Caco-2 (cell line): Measurements from ENCODE around the gene TMEM131L. TPM values are rescaled to one million over a fixed set of nuclear protein-coding genes. Genes with fewer than 3 reads are reported as not detected.

ENCODE experiments used
- BruUV-seq: library from RNA; stranded (reverse); fragments of 400-500 nt; replicated peaks from 2 replicates; lab custom pipeline; 2021; lab: Mats Ljungman, UMichigan
- CTCF ChIA-PET: fragments of 300-600 bp; sonication (Branson Sonifier 250); formaldehyde crosslinking; loops from one replicate; lab custom pipeline; 2022; ENCODE audit warnings: antibody characterized with exemption; lab: Charles Lee
- POLR2A ChIA-PET: fragments of 300-600 bp; sonication (Branson Sonifier 250); formaldehyde crosslinking; loops from one replicate; lab custom pipeline; 2022; ENCODE audit warnings: antibody characterized with exemption; lab: Charles Lee
- DNase-seq, 2 experiments: peaks; one replicate each; pipeline versions ENCODE4 v3.0.0 to v3.0.0-alpha.2; 2020 to 2022
- H3K27me3 ChIP-seq: replicated peaks from 2 replicates; pipeline ENCODE4 v1.6.0; 2011; ENCODE audit warnings: low read length; ENCODE audit not compliant: control insufficient read depth, insufficient read depth
- H3K36me3 ChIP-seq: 2 replicates; pipeline ENCODE4 v1.5.1; 2011; ENCODE audit warnings: low read length; ENCODE audit not compliant: control insufficient read depth, insufficient read depth
- H3K4me1 ChIP-seq: fragments of 250-450 bp; sonication (Bioruptor Pico); 2 replicates; pipeline ENCODE4 v1.5.1; 2020; ENCODE audit warnings: mild to moderate bottlenecking
- H3K4me3 ChIP-seq: 2 replicates; pipeline ENCODE4 v1.5.1; 2011; ENCODE audit warnings: low read depth, mild to moderate bottlenecking, control low read depth, low read length
- H3K9me3 ChIP-seq: fragments of 250-450 bp; sonication (Bioruptor Pico); 2 replicates; pipeline ENCODE4 v1.5.1; 2020; ENCODE audit warnings: mild to moderate bottlenecking, moderate library complexity
- H3K27ac Mint-ChIP-seq: one replicate; pipeline ENCODE4 v1.8.0; 2022; ENCODE audit warnings: mixed read lengths; ENCODE audit not compliant: unreplicated experiment
- H3K27me3 Mint-ChIP-seq: one replicate; pipeline ENCODE4 v1.8.0; 2022; ENCODE audit warnings: mixed read lengths; ENCODE audit not compliant: insufficient read depth, unreplicated experiment
- H3K36me3 Mint-ChIP-seq: one replicate; pipeline ENCODE4 v1.8.0; 2022; ENCODE audit warnings: mild to moderate bottlenecking, mixed read lengths; ENCODE audit not compliant: insufficient read depth, unreplicated experiment
- H3K4me1 Mint-ChIP-seq: one replicate; pipeline ENCODE4 v1.8.0; 2022; ENCODE audit warnings: low read depth, mixed read lengths; ENCODE audit not compliant: unreplicated experiment
- H3K4me3 Mint-ChIP-seq: one replicate; pipeline ENCODE4 v1.8.0; 2022; ENCODE audit warnings: mild to moderate bottlenecking, moderate library complexity, mixed read lengths; ENCODE audit not compliant: unreplicated experiment
- H3K9me3 Mint-ChIP-seq: one replicate; pipeline ENCODE4 v1.8.0; 2022; ENCODE audit warnings: mixed read lengths; ENCODE audit not compliant: unreplicated experiment
- intact Hi-C: fragments of 100-400 bp; cut with micrococcal nuclease; formaldehyde crosslinking; loops from one replicate; pipeline ENCODE4 v1.10.0; 2022; ENCODE audit not compliant: unreplicated experiment
- total RNA-seq: library from RNA; stranded (reverse); gene quantifications from 2 replicates; pipeline ENCODE4 v1.2.3, GENCODE V29; 2022
- TF ChIP-seq, protein P1 (sequence below), 2 experiments: fragments of 200-600 bp in 1 of 2; IDR thresholded peaks; 1 replicate in 1 of 2; 2 replicates in 1 of 2; pipeline versions ENCODE4 v1.5.1 to v1.8.0; 2011 to 2022; ENCODE audit warnings: antibody characterized with exemption in 1 of 2, control low read depth in 1 of 2, inconsistent platforms in 1 of 2, low read depth in 1 of 2, low read length in 1 of 2, mild to moderate bottlenecking in 1 of 2, moderate library complexity in 1 of 2; ENCODE audit not compliant: insufficient read depth in 1 of 2, severe bottlenecking in 1 of 2, unreplicated experiment in 1 of 2

TMEM131L gene
- total RNA-seq, 1 experiment from 2014 or later: 20.8 TPM

DNA sequence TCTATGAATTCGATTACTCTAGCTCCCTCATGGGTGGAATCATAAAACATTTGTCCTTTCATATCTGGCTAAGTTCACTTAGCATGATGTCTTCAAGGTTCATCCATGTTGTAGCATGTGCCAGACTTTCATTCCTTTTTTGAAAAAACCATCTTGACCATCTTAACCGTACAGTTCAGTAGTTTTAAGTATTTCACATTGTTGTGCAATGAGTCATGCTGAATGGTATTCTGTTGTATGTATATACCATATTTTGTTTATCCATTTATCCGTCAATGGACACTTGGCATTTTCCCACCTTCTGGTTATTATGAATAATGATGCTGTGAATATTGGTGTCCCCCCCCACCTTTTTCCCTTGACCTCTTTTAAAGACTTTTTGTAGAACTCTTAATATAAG lies 145.5 kb downstream of the TMEM131L start:
- BruUV-seq: no TSS peak
- Histone ChIP-seq H3K4me3 (no peak overlapping the region), H3K9me3 (no peaks in the 10 kb centered on the region), H3K4me1 (no peaks in the 10 kb centered on the region), H3K36me3 (no peaks in the 10 kb centered on the region), H3K27me3 (no peaks in the 10 kb centered on the region)
- no peak for DNase-seq
- Mint-ChIP-seq H3K27me3 (no peaks in the 10 kb centered on the region), H3K36me3 (peaks cover 10% of the 10 kb centered on the region), H3K27ac (no peak overlapping the region), H3K4me1 (peaks cover 6% of the 10 kb centered on the region), H3K9me3 (no peaks in the 10 kb centered on the region), H3K4me3 (no peak overlapping the region)
- TF ChIP-seq, protein P1, sequence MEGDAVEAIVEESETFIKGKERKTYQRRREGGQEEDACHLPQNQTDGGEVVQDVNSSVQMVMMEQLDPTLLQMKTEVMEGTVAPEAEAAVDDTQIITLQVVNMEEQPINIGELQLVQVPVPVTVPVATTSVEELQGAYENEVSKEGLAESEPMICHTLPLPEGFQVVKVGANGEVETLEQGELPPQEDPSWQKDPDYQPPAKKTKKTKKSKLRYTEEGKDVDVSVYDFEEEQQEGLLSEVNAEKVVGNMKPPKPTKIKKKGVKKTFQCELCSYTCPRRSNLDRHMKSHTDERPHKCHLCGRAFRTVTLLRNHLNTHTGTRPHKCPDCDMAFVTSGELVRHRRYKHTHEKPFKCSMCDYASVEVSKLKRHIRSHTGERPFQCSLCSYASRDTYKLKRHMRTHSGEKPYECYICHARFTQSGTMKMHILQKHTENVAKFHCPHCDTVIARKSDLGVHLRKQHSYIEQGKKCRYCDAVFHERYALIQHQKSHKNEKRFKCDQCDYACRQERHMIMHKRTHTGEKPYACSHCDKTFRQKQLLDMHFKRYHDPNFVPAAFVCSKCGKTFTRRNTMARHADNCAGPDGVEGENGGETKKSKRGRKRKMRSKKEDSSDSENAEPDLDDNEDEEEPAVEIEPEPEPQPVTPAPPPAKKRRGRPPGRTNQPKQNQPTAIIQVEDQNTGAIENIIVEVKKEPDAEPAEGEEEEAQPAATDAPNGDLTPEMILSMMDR (IDR thresholded peaks at IDR 0.05; ENCODE audit: insufficient read depth in 1 of 2, low read depth in 1 of 2, low read length in 1 of 2, severe bottlenecking in 1 of 2, unreplicated experiment in 1 of 2): no peak
- intact Hi-C loops: no loop called here
- POLR2A ChIA-PET: no interaction called here
- CTCF ChIA-PET: no interaction called here

DNA sequence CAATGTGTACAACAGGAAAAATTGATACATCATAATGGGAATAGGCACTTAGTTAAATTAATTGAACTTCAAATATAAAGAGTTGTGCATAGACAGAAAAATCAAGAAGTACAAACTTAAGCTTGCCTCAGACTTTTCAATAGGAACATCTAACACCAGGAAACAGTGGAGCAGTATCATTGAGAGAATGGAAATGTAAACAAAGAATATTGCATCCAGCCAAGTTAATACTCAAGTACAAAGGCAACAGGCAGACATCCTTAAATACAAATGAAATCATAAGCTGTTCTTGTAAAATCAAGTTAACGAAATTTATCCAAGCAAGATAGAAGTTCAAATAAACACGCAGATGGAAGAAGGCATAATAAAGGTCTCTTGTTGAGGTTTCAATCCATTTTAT lies 146.7 kb downstream of the TMEM131L start:
- no peaks in the 10 kb centered on the region for H3K9me3 Mint-ChIP-seq
- no peaks in the 10 kb centered on the region for H3K4me1 ChIP-seq
- ChIA-PET CTCF (no interaction called here), POLR2A (no interaction called here)
- H3K36me3 ChIP-seq: no peaks in the 10 kb centered on the region
- H3K27ac Mint-ChIP-seq: no peak overlapping the region
- H3K36me3 Mint-ChIP-seq: peaks cover 12% of the 10 kb centered on the region
- H3K4me3 Mint-ChIP-seq: no peak overlapping the region
- BruUV-seq: no TSS peak
- H3K27me3 Mint-ChIP-seq: no peaks in the 10 kb centered on the region
- peaks cover 6% of the 10 kb centered on the region for H3K4me1 Mint-ChIP-seq
- H3K9me3 ChIP-seq: no peaks in the 10 kb centered on the region
- TF ChIP-seq, protein P1 (IDR thresholded peaks at IDR 0.05; ENCODE audit: insufficient read depth in 1 of 2, low read depth in 1 of 2, low read length in 1 of 2, severe bottlenecking in 1 of 2, unreplicated experiment in 1 of 2): no peak
- intact Hi-C loops: no loop called here
- H3K27me3 ChIP-seq: no peaks in the 10 kb centered on the region
- H3K4me3 ChIP-seq: no peak overlapping the region
- DNase-seq: no peak

DNA sequence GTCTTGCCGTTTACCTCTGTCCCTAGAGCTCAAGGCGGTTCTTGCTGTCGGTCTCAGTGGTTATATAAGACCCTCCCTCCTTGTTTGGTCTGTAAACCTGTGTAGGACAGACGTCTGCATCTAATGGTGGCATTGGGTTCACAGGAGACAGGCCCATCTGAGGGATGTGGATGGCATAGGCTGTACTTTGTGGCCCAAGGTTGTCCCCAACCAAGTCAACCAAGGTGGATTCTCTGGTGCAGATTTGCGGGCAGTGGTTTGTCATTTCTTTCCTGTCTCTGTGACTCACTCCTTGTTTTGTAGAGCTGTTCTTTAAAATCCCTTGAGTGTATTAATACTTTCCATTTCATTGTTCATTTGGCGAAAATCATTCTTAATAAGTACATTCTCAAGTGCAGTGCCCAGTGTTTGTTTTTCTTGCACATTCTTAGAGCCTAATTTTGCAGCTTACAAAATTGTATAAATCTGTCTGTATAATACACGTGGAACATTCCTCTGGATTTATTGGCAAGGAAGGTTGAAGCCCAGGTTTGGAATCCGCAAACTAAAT lies 149.9 kb downstream of the TMEM131L start:
- H3K4me1 Mint-ChIP-seq: peaks cover 6% of the 10 kb centered on the region
- intact Hi-C loops: no loop called here
- TF ChIP-seq, protein P1 (IDR thresholded peaks at IDR 0.05; ENCODE audit: insufficient read depth in 1 of 2, low read depth in 1 of 2, low read length in 1 of 2, severe bottlenecking in 1 of 2, unreplicated experiment in 1 of 2): no peak

More for the DNA sequence above, 149.9 kb downstream of the TMEM131L start:
- no peaks in the 10 kb centered on the region for H3K27me3 ChIP-seq
- no peaks in the 10 kb centered on the region for H3K9me3 Mint-ChIP-seq
- H3K36me3 Mint-ChIP-seq: peaks cover 14% of the 10 kb centered on the region
- no peaks in the 10 kb centered on the region for H3K4me1 ChIP-seq
- no peaks in the 10 kb centered on the region for H3K36me3 ChIP-seq
- ChIA-PET CTCF (no interaction called here), POLR2A (no interaction called here)
- H3K27me3 Mint-ChIP-seq: no peaks in the 10 kb centered on the region
- H3K4me3 Mint-ChIP-seq: no peak overlapping the region
- no peaks in the 10 kb centered on the region for H3K9me3 ChIP-seq
- DNase-seq: no peak
- H3K4me3 ChIP-seq: no peak overlapping the region
- no TSS peak for BruUV-seq
- no peak overlapping the region for H3K27ac Mint-ChIP-seq
